Endothelial cell (in vitro differentiated cells): ENCODE measurements around the gene CYTH1. TPM values are rescaled to one million over a fixed set of nuclear protein-coding genes. Genes with fewer than 3 reads are reported as not detected.
A peak's percentile ranks its signal among the peaks of the same experiment; 100 is the strongest.

Source experiments
- DNase-seq: peaks from one replicate; pipeline ENCODE4 v3.0.0; 2021; ENCODE audit warnings: low spot score
- H3K27ac Mint-ChIP-seq: one replicate; pipeline ENCODE4 v1.8.0; 2021; ENCODE audit warnings: mixed read lengths, inconsistent platforms; ENCODE audit not compliant: unreplicated experiment
- H3K27me3 Mint-ChIP-seq: one replicate; pipeline ENCODE4 v1.8.0; 2021; ENCODE audit warnings: mild to moderate bottlenecking, moderate library complexity, mixed read lengths, inconsistent platforms; ENCODE audit not compliant: unreplicated experiment
- H3K36me3 Mint-ChIP-seq: one replicate; pipeline ENCODE4 v1.8.0; 2021; ENCODE audit warnings: mild to moderate bottlenecking, low read depth, mixed read lengths, inconsistent platforms; ENCODE audit not compliant: unreplicated experiment
- H3K4me1 Mint-ChIP-seq: one replicate; pipeline ENCODE4 v1.8.0; 2021; ENCODE audit warnings: mild to moderate bottlenecking, mixed read lengths, inconsistent platforms; ENCODE audit not compliant: unreplicated experiment
- H3K4me3 Mint-ChIP-seq: one replicate; pipeline ENCODE4 v1.8.0; 2021; ENCODE audit warnings: mild to moderate bottlenecking, mixed read lengths, inconsistent platforms; ENCODE audit not compliant: unreplicated experiment
- H3K9me3 Mint-ChIP-seq: one replicate; pipeline ENCODE4 v1.8.0; 2021; ENCODE audit warnings: mixed read lengths, inconsistent platforms; ENCODE audit not compliant: unreplicated experiment
- CTCF ChIP-seq: fragments of 200-600 bp; sonication (generic); IDR thresholded peaks from one replicate; pipeline ENCODE4 v1.5.0; 2021; ENCODE audit warnings: antibody characterized with exemption; ENCODE audit not compliant: unreplicated experiment
- total RNA-seq: library from RNA; stranded (reverse); fragmentation: NEBNext Ultra II Directional; extraction: Animal tissue kit (Norgen Biotek cat#: 25700); gene quantifications from one replicate; pipeline ENCODE4 v1.2.1, GENCODE V29; 2021; ENCODE audit not compliant: unreplicated experiment

CYTH1 gene
- total RNA-seq, 1 donor from 2014 or later, result 73.3 TPM

GRCh38 chr17:78694805-78695531 is 87.1 kb downstream of the CYTH1 start:
- Mint-ChIP-seq H3K9me3 (no peaks in the 10 kb centered on the region), H3K27ac (no peak overlapping the region), H3K27me3 (peaks cover 1% of the 10 kb centered on the region), H3K4me1 (no peaks in the 10 kb centered on the region), H3K36me3 (peaks cover 68% of the 10 kb centered on the region), H3K4me3 (no peak overlapping the region)
- TF ChIP-seq CTCF, result no peak
- DNase-seq, result no peak

GRCh38 chr17:78693346-78694083 is 88.6 kb downstream of the CYTH1 start:
- Mint-ChIP-seq H3K27me3 (peaks cover 3% of the 10 kb centered on the region), H3K36me3 (peaks cover 83% of the 10 kb centered on the region), H3K4me1 (no peaks in the 10 kb centered on the region), H3K9me3 (no peaks in the 10 kb centered on the region), H3K4me3 (no peak overlapping the region), H3K27ac (no peak overlapping the region)
- TF ChIP-seq CTCF, result no peak
- DNase-seq, result no peak

GRCh38 chr17:78692460-78693010 is 89.5 kb downstream of the CYTH1 start:
- Mint-ChIP-seq H3K9me3 (no peaks in the 10 kb centered on the region), H3K36me3 (peaks cover 83% of the 10 kb centered on the region), H3K4me3 (peak overlapping the region; percentile 9), H3K4me1 (peaks cover 5% of the 10 kb centered on the region), H3K27me3 (peaks cover 2% of the 10 kb centered on the region), H3K27ac (no peak overlapping the region)
- DNase-seq, result no peak
- TF ChIP-seq CTCF, result no peak

- Mint-ChIP-seq H3K27me3 (peaks cover 4% of the 10 kb centered on the region), H3K9me3 (no peaks in the 10 kb centered on the region), H3K27ac (peak overlapping the region; percentile 48), H3K4me3 (peak overlapping the region; percentile 69), H3K36me3 (peaks cover 66% of the 10 kb centered on the region), H3K4me1 (peaks cover 14% of the 10 kb centered on the region)
- no peak for DNase-seq
- TF ChIP-seq CTCF, result no peak
Observed at GRCh38 chr17:78689029-78689428, 93.0 kb downstream of the CYTH1 start.

GRCh38 chr17:78687944-78688343 is 94.1 kb downstream of the CYTH1 start:
- Mint-ChIP-seq H3K4me3 (no peak overlapping the region), H3K36me3 (peaks cover 57% of the 10 kb centered on the region), H3K4me1 (peaks cover 17% of the 10 kb centered on the region), H3K27me3 (peaks cover 4% of the 10 kb centered on the region), H3K27ac (peak overlapping the region; percentile 5), H3K9me3 (no peaks in the 10 kb centered on the region)
- DNase-seq, result no peak
- no peak for TF ChIP-seq CTCF
